DOHH2 (cell line): ENCODE data around the gene CIB1.

Experiments used
- CTCF ChIP-seq: fragments of 200-600 bp; sonication (generic); IDR thresholded peaks from one replicate; pipeline ENCODE4 v1.5.1; 2014; ENCODE audit warnings: antibody characterized with exemption, mild to moderate bottlenecking, low read depth, low read length; ENCODE audit not compliant: poor library complexity, severe bottlenecking
- EZH2phosphoT487 ChIP-seq: fragments of 200-600 bp; sonication (generic); IDR thresholded peaks from 2 replicates; pipeline ENCODE4 v1.6.1; 2017; ENCODE audit warnings: borderline replicate concordance, mild to moderate bottlenecking, antibody characterized with exemption, low read length, moderate library complexity, mixed read lengths

DNA sequence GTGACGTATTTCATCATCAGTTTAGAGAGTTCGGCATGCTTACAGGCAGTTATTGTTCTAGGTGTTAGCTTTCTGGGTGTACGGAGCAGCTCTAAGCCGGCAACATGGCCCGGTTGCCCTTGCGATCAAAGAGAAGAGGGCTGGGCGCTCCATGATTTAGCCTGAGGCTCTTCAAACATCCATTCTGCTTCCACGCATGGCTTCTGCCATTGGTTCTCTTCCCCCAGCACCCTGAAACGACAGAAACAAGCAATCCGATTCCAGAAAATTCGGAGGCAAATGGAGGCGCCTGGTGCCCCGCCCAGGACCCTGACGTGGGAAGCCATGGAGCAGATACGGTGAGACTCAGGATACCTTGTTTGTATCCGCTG lies 32.3 kb upstream of the CIB1 start:
- TF ChIP-seq CTCF, result no peak
- no peak for TF ChIP-seq EZH2phosphoT487
